ENCODE data around the gene ADRA2C. TPM values are rescaled to one million over a fixed set of nuclear protein-coding genes. Genes with fewer than 3 reads are reported as not detected.

Gene ADRA2C
- total RNA-seq, 1 donor from 2014 or later, result 3.2 TPM

DNA sequence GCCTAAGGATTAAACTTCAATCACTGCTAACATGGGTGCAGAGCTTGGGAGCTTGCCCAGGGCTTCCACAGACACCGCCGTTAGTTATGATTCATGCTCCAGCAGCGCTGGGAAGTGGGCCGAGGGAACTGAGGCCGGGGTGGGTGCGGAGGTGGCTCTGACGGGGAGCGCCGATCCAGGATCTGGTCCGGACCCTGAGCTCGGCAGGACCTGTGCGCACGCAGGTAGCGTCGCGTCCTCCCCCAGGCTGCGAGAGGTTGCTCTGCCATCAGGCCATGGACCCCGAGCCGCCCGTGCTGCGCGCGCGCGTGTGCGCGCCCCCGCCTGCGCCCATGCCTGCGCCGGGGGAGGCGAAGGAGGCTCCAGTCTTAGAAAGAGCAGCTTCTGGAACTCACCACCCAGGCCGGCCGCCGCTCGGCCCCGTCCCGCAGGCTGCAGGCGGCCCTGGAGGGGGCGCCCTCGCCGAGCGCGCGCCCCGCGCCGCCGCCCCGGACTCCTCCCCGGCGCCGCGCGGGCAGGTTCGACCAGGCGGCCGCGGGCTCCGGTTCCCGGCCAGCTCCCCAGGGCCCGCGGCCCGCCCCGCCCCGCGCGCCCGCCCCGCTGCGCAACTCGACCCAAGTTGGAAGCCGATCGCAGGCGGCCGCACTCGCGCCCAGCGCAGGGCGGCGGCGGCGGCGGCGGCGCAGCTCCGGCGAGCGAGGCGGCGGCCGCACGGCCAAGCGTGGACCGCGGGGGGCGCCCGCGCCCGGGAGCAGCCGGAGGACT lies 732 bp upstream of the ADRA2C start:
- TF ChIP-seq, protein P1, sequence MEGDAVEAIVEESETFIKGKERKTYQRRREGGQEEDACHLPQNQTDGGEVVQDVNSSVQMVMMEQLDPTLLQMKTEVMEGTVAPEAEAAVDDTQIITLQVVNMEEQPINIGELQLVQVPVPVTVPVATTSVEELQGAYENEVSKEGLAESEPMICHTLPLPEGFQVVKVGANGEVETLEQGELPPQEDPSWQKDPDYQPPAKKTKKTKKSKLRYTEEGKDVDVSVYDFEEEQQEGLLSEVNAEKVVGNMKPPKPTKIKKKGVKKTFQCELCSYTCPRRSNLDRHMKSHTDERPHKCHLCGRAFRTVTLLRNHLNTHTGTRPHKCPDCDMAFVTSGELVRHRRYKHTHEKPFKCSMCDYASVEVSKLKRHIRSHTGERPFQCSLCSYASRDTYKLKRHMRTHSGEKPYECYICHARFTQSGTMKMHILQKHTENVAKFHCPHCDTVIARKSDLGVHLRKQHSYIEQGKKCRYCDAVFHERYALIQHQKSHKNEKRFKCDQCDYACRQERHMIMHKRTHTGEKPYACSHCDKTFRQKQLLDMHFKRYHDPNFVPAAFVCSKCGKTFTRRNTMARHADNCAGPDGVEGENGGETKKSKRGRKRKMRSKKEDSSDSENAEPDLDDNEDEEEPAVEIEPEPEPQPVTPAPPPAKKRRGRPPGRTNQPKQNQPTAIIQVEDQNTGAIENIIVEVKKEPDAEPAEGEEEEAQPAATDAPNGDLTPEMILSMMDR (IDR thresholded peaks at IDR 0.05; ENCODE audit: unreplicated experiment), result peak; percentile 14
- H3K27me3 Mint-ChIP-seq (ENCODE audit: unreplicated experiment), result peaks cover 11% of the 10 kb centered on the region
- peaks cover 3% of the 10 kb centered on the region for H3K36me3 Mint-ChIP-seq (ENCODE audit: low read depth, unreplicated experiment)
- peaks cover 6% of the 10 kb centered on the region for H3K4me1 Mint-ChIP-seq (ENCODE audit: unreplicated experiment)
- H3K4me3 Mint-ChIP-seq (ENCODE audit: unreplicated experiment), result no peak overlapping the region
- no peak overlapping the region for H3K27ac Mint-ChIP-seq (ENCODE audit: unreplicated experiment)
- DNase-seq (ENCODE audit: low spot score), result peak; percentile 65
- H3K9me3 Mint-ChIP-seq (ENCODE audit: unreplicated experiment), result no peaks in the 10 kb centered on the region

DNA sequence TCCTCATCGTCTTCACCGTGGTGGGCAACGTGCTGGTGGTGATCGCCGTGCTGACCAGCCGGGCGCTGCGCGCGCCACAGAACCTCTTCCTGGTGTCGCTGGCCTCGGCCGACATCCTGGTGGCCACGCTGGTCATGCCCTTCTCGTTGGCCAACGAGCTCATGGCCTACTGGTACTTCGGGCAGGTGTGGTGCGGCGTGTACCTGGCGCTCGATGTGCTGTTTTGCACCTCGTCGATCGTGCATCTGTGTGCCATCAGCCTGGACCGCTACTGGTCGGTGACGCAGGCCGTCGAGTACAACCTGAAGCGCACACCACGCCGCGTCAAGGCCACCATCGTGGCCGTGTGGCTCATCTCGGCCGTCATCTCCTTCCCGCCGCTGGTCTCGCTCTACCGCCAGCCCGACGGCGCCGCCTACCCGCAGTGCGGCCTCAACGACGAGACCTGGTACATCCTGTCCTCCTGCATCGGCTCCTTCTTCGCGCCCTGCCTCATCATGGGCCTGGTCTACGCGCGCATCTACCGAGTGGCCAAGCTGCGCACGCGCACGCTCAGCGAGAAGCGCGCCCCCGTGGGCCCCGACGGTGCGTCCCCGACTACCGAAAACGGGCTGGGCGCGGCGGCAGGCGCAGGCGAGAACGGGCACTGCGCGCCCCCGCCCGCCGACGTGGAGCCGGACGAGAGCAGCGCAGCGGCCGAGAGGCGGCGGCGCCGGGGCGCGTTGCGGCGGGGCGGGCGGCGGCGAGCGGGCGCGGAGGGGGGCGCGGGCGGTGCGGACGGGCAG lies 792 bp downstream of the ADRA2C start:
- Mint-ChIP-seq H3K4me3 (ENCODE audit: unreplicated experiment) (peak overlapping the region; percentile 90), H3K9me3 (ENCODE audit: unreplicated experiment) (no peaks in the 10 kb centered on the region), H3K36me3 (ENCODE audit: low read depth, unreplicated experiment) (peaks cover 3% of the 10 kb centered on the region), H3K27me3 (ENCODE audit: unreplicated experiment) (peaks cover 11% of the 10 kb centered on the region), H3K27ac (ENCODE audit: unreplicated experiment) (no peak overlapping the region), H3K4me1 (ENCODE audit: unreplicated experiment) (peaks cover 6% of the 10 kb centered on the region)
- DNase-seq (ENCODE audit: low spot score), result peak; percentile 50
- TF ChIP-seq, protein P1 (IDR thresholded peaks at IDR 0.05; ENCODE audit: unreplicated experiment), result no peak

DNA sequence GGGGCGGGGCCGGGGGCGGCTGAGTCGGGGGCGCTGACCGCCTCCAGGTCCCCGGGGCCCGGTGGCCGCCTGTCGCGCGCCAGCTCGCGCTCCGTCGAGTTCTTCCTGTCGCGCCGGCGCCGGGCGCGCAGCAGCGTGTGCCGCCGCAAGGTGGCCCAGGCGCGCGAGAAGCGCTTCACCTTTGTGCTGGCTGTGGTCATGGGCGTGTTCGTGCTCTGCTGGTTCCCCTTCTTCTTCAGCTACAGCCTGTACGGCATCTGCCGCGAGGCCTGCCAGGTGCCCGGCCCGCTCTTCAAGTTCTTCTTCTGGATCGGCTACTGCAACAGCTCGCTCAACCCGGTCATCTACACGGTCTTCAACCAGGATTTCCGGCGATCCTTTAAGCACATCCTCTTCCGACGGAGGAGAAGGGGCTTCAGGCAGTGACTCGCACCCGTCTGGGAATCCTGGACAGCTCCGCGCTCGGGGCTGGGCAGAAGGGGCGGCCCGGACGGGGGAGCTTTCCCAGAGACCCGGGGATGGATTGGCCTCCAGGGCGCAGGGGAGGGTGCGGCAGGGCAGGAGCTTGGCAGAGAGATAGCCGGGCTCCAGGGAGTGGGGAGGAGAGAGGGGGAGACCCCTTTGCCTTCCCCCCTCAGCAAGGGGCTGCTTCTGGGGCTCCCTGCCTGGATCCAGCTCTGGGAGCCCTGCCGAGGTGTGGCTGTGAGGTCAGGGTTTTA lies 1.5 kb downstream of the ADRA2C start:
- peak overlapping the region; percentile 88 for H3K4me3 Mint-ChIP-seq (ENCODE audit: unreplicated experiment)
- no peaks in the 10 kb centered on the region for H3K9me3 Mint-ChIP-seq (ENCODE audit: unreplicated experiment)
- peaks cover 3% of the 10 kb centered on the region for H3K36me3 Mint-ChIP-seq (ENCODE audit: low read depth, unreplicated experiment)
- H3K27ac Mint-ChIP-seq (ENCODE audit: unreplicated experiment), result no peak overlapping the region
- H3K4me1 Mint-ChIP-seq (ENCODE audit: unreplicated experiment), result peaks cover 6% of the 10 kb centered on the region
- peaks cover 11% of the 10 kb centered on the region for H3K27me3 Mint-ChIP-seq (ENCODE audit: unreplicated experiment)
- TF ChIP-seq, protein P1 (IDR thresholded peaks at IDR 0.05; ENCODE audit: unreplicated experiment), result no peak
- peak; percentile 53 for DNase-seq (ENCODE audit: low spot score)

DNA sequence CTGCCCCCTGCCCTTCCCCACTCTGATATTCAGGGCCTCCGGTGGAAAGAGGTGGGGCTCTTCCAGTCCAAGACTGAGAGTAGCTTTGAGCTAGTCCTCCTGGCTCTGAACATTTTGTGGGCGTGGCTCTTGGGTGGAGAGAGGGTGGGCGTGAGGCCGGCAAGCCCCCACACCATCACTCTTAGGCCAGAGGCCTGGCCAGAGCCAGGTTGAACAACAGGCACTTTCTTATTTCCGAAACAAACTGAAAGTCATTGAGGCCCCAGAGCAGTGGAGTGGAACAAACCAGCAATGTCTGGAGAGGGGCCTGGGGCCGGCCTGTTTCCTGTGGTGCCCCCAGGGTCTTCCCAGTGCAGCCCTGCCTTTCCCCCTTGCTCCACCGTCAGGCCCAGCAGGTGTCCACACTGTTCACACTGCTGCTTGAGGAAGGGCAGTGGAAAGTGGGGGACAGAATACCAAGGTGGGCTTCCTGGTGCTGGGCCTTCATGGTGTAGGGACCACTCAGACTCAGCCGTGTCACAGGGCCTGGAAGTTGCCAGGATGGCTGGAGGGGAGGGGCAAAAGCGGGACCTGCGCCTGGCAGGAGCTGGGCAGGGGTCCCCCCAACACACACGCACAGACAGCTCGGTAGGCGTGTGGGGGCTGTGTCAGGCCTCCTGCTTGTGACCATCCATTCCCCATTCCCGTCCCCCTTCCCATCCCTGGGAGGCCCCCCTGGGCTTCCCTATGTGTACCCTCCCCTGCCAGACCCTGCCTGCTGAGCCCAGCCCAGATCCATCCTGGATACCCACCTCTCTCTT lies 2.9 kb downstream of the ADRA2C start:
- no peaks in the 10 kb centered on the region for H3K9me3 Mint-ChIP-seq (ENCODE audit: unreplicated experiment)
- peaks cover 6% of the 10 kb centered on the region for H3K4me1 Mint-ChIP-seq (ENCODE audit: unreplicated experiment)
- H3K36me3 Mint-ChIP-seq (ENCODE audit: low read depth, unreplicated experiment), result peaks cover 3% of the 10 kb centered on the region
- H3K4me3 Mint-ChIP-seq (ENCODE audit: unreplicated experiment), result no peak overlapping the region
- no peak for DNase-seq (ENCODE audit: low spot score)
- H3K27me3 Mint-ChIP-seq (ENCODE audit: unreplicated experiment), result peaks cover 10% of the 10 kb centered on the region
- H3K27ac Mint-ChIP-seq (ENCODE audit: unreplicated experiment), result no peak overlapping the region
- TF ChIP-seq, protein P1 (IDR thresholded peaks at IDR 0.05; ENCODE audit: unreplicated experiment), result no peak

Measured in endothelial cell (in vitro differentiated cells).